ENCODE results near the gene DEUP1. TPM values are rescaled to one million over a fixed set of nuclear protein-coding genes. Genes with fewer than 3 reads are reported as not detected.

The DEUP1 gene
- total RNA-seq, 2 experiments from 2014 or later, result not detected

DNA sequence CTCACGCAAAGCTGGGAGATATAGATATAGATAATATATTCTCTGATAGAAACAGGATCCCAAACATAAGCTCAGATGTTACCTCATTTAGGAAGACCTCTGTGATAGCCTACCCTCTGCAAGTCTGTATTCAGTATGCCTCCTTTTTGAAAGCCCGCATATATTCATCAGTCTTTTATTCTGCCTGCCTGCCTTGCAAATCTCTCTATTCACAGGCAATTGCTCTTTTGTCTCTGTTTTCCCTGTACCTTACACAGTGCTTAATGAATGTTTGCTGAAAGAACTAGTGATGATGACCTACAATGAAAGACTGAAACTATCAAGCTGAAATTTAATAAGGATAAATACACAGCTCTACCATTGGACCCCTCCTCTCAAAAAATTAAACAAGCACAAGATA, 18.4 kb downstream of the DEUP1 start:
- BruUV-seq (replicated peaks), result no TSS peak
- ChIA-PET CTCF (ENCODE audit: unreplicated experiment) (no interaction called here), POLR2A (interaction anchor here (0.6 to 1.3 kb wide), 2 partner anchors 11 to 44 kb away, joined by 5 read pairs; no protein-coding TSS in a partner anchor)
- no peak for DNase-seq (ENCODE audit: low spot score)
- no peaks in the 10 kb centered on the region for H3K9me2 ChIP-seq (ENCODE audit: insufficient read depth, low read length)
- no peaks in the 10 kb centered on the region for H3K79me2 ChIP-seq (ENCODE audit: insufficient read depth, low read depth, low read length)
- H2AFZ ChIP-seq (ENCODE audit: low read length), result no peak overlapping the region
- no peak overlapping the region for H3K27ac ChIP-seq (ENCODE audit: low read depth, low read length, poor library complexity, severe bottlenecking)
- H3K9me3 ChIP-seq (ENCODE audit: low read length), result no peaks in the 10 kb centered on the region
- H4K20me1 ChIP-seq (ENCODE audit: insufficient read depth, low read length), result no peaks in the 10 kb centered on the region
- no peak overlapping the region for H3K4me3 ChIP-seq (ENCODE audit: low read depth, low read length, poor library complexity, severe bottlenecking)
- no peak for TF ChIP-seq EZH2phosphoT487 (IDR thresholded peaks at IDR 0.05; ENCODE audit: borderline replicate concordance, low read depth, low read length)
- TF ChIP-seq, protein P1, sequence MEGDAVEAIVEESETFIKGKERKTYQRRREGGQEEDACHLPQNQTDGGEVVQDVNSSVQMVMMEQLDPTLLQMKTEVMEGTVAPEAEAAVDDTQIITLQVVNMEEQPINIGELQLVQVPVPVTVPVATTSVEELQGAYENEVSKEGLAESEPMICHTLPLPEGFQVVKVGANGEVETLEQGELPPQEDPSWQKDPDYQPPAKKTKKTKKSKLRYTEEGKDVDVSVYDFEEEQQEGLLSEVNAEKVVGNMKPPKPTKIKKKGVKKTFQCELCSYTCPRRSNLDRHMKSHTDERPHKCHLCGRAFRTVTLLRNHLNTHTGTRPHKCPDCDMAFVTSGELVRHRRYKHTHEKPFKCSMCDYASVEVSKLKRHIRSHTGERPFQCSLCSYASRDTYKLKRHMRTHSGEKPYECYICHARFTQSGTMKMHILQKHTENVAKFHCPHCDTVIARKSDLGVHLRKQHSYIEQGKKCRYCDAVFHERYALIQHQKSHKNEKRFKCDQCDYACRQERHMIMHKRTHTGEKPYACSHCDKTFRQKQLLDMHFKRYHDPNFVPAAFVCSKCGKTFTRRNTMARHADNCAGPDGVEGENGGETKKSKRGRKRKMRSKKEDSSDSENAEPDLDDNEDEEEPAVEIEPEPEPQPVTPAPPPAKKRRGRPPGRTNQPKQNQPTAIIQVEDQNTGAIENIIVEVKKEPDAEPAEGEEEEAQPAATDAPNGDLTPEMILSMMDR (conservative IDR thresholded peaks at IDR 0.05; ENCODE audit: low read length), result no peak
- no peaks in the 10 kb centered on the region for H3K36me3 ChIP-seq (ENCODE audit: insufficient read depth, low read length)
- H3K4me1 ChIP-seq (ENCODE audit: insufficient read depth, low read length, poor library complexity, severe bottlenecking), result no peaks in the 10 kb centered on the region
- intact Hi-C loops (cut with micrococcal nuclease; ENCODE audit: unreplicated experiment), result no loop called here
- no peak overlapping the region for H3K4me2 ChIP-seq (ENCODE audit: low read length)

DNA sequence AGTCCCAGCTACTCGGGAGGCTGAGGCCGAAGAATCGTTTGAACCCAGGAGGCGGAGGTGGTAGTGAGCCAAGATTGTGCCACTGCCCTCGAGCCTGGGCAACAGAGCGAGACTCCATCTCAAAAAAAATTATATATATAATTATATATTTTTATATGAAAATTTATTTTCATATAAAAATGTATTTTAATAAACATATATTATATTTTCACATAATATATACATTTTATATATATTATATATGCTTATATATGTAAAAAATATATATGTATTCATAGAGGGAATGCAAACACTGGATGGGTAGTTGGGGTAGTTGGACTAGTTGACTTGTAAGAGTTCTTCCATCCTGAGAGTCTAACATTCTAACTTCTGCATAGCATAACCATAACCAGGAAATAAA, 20.3 kb downstream of the DEUP1 start:
- no peaks in the 10 kb centered on the region for H3K36me3 ChIP-seq (ENCODE audit: insufficient read depth, low read length)
- H3K9me3 ChIP-seq (ENCODE audit: low read length), result no peaks in the 10 kb centered on the region
- no peak overlapping the region for H2AFZ ChIP-seq (ENCODE audit: low read length)
- no peaks in the 10 kb centered on the region for H4K20me1 ChIP-seq (ENCODE audit: insufficient read depth, low read length)
- DNase-seq (ENCODE audit: low spot score), result no peak
- POLR2A ChIA-PET, result no interaction called here
- H3K27ac ChIP-seq (ENCODE audit: low read depth, low read length, poor library complexity, severe bottlenecking), result no peak overlapping the region
- CTCF ChIA-PET (ENCODE audit: unreplicated experiment), result no interaction called here
- no peaks in the 10 kb centered on the region for H3K4me1 ChIP-seq (ENCODE audit: insufficient read depth, low read length, poor library complexity, severe bottlenecking)
- H3K79me2 ChIP-seq (ENCODE audit: insufficient read depth, low read depth, low read length), result no peaks in the 10 kb centered on the region
- BruUV-seq (replicated peaks), result no TSS peak
- H3K9me2 ChIP-seq (ENCODE audit: insufficient read depth, low read length), result no peaks in the 10 kb centered on the region
- no peak overlapping the region for H3K4me3 ChIP-seq (ENCODE audit: low read depth, low read length, poor library complexity, severe bottlenecking)
- H3K4me2 ChIP-seq (ENCODE audit: low read length), result no peak overlapping the region
- intact Hi-C loops (cut with micrococcal nuclease; ENCODE audit: unreplicated experiment), result no loop called here
- TF ChIP-seq EZH2phosphoT487 (IDR thresholded peaks at IDR 0.05; ENCODE audit: borderline replicate concordance, low read depth, low read length), result no peak
- TF ChIP-seq, protein P1 (conservative IDR thresholded peaks at IDR 0.05; ENCODE audit: low read length), result no peak

DNA sequence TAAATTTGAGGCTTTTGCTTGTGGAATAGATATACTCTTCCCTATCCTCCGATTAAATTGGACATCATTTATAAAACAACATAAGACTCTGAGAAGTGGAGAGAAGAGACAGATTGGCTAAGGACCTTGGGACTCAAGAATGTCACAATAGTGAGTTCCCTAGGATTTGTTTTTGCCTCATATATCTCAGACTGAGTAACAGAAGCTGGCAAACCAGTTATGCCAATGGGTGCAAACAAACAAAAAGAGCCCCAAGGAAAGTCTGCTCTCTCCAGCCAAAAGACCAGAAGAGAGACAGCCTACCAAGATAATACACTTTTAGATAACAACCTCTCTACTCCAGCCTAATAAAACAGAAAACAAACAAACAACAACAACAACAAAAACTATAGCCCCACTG, 28.9 kb downstream of the DEUP1 start:
- CTCF ChIA-PET (ENCODE audit: unreplicated experiment), result no interaction called here
- POLR2A ChIA-PET, result interaction anchor here (0.9 kb wide), 1 partner anchor 7 kb away, joined by 3 read pairs; no protein-coding TSS in a partner anchor
- no TSS peak for BruUV-seq (replicated peaks)
- Histone ChIP-seq H3K36me3 (ENCODE audit: insufficient read depth, low read length) (no peaks in the 10 kb centered on the region), H3K4me1 (ENCODE audit: insufficient read depth, low read length, poor library complexity, severe bottlenecking) (no peaks in the 10 kb centered on the region), H3K27ac (ENCODE audit: low read depth, low read length, poor library complexity, severe bottlenecking) (no peak overlapping the region), H3K9me3 (ENCODE audit: low read length) (0 out of 2 replicates have a peak, but pooled peaks cover 7% of the 10 kb centered on the region), H2AFZ (ENCODE audit: low read length) (no peak overlapping the region), H3K9me2 (ENCODE audit: insufficient read depth, low read length) (peaks cover 3% of the 10 kb centered on the region; the same call in 1 of the 2 replicates), H3K79me2 (ENCODE audit: insufficient read depth, low read depth, low read length) (no peaks in the 10 kb centered on the region), H3K4me2 (ENCODE audit: low read length) (no peak overlapping the region), H3K4me3 (ENCODE audit: low read depth, low read length, poor library complexity, severe bottlenecking) (no peak overlapping the region), H4K20me1 (ENCODE audit: insufficient read depth, low read length) (no peaks in the 10 kb centered on the region)
- no peak for DNase-seq (ENCODE audit: low spot score)
- TF ChIP-seq, protein P1 (conservative IDR thresholded peaks at IDR 0.05; ENCODE audit: low read length), result no peak
- TF ChIP-seq EZH2phosphoT487 (IDR thresholded peaks at IDR 0.05; ENCODE audit: borderline replicate concordance, low read depth, low read length), result no peak
- intact Hi-C loops (cut with micrococcal nuclease; ENCODE audit: unreplicated experiment), result no loop called here

Data from OCI-LY7 (cell line).